HepG2 (cell line): ENCODE data around the gene TSHZ2. TPM values are rescaled to one million over a fixed set of nuclear protein-coding genes. Genes with fewer than 3 reads are reported as not detected.

ENCODE experiments used
- CBFB ChIP-seq: sonication (generic); formaldehyde crosslinking; IDR thresholded peaks from 2 replicates; pipeline ENCODE4 v1.4.0; 2020; ENCODE audit warnings: missing genetic modification reagents
- KAT7 ChIP-seq: IDR thresholded peaks from 2 replicates; pipeline ENCODE4 v1.6.1; 2018; ENCODE audit warnings: borderline replicate concordance, missing compliant biosample characterization
- KMT2A ChIP-seq: sonication (generic); formaldehyde crosslinking; IDR thresholded peaks from 2 replicates; pipeline ENCODE4 v1.4.0; 2020; ENCODE audit warnings: missing genetic modification reagents
- NR0B2 ChIP-seq: sonication (generic); formaldehyde crosslinking; IDR thresholded peaks from 2 replicates; pipeline ENCODE4 v1.4.0; 2020; ENCODE audit warnings: mild to moderate bottlenecking, missing genetic modification reagents
- NR2C2 ChIP-seq: sonication (generic); formaldehyde crosslinking; IDR thresholded peaks from 2 replicates; pipeline ENCODE4 v1.4.0; 2020; ENCODE audit warnings: missing genetic modification reagents, mild to moderate bottlenecking, moderate library complexity, borderline replicate concordance
- PHF20 ChIP-seq: sonication (generic); formaldehyde crosslinking; IDR thresholded peaks from 2 replicates; pipeline ENCODE4 v1.5.0; 2020; ENCODE audit warnings: mild to moderate bottlenecking, missing genetic modification reagents
- REST ChIP-seq, 2 experiments: IDR thresholded peaks; 2 replicates each; pipeline ENCODE4 v1.6.1; 2011 to 2012; ENCODE audit warnings: low read length in 2 of 2, borderline replicate concordance in 1 of 2, low read depth in 1 of 2, mild to moderate bottlenecking in 1 of 2, moderate library complexity in 1 of 2
- REXO4 ChIP-seq: sonication (generic); formaldehyde crosslinking; IDR thresholded peaks from 2 replicates; pipeline ENCODE4 v1.8.0; 2022; ENCODE audit warnings: missing genetic modification reagents, mild to moderate bottlenecking, borderline replicate concordance
- THAP8 ChIP-seq: sonication (generic); formaldehyde crosslinking; IDR thresholded peaks from 2 replicates; pipeline ENCODE4 v1.5.1; 2020; ENCODE audit warnings: missing genetic modification reagents, mild to moderate bottlenecking, borderline replicate concordance
- ZBTB1 ChIP-seq: sonication (generic); formaldehyde crosslinking; IDR thresholded peaks from 2 replicates; pipeline ENCODE4 v1.4.0; 2020; ENCODE audit warnings: missing genetic modification reagents, borderline replicate concordance
- ZBTB39 ChIP-seq: sonication (generic); formaldehyde crosslinking; IDR thresholded peaks from 2 replicates; pipeline ENCODE4 v1.5.0; 2020; ENCODE audit warnings: missing genetic modification reagents
- ZBTB46 ChIP-seq: sonication (generic); formaldehyde crosslinking; IDR thresholded peaks from 2 replicates; pipeline ENCODE4 v1.4.0; 2020; ENCODE audit warnings: mild to moderate bottlenecking, missing genetic modification reagents, borderline replicate concordance
- ZMYM4 ChIP-seq: sonication (generic); formaldehyde crosslinking; IDR thresholded peaks from 2 replicates; pipeline ENCODE4 v1.8.1; 2023; ENCODE audit warnings: mild to moderate bottlenecking, missing genetic modification reagents
- ZNF251 ChIP-seq: sonication (generic); formaldehyde crosslinking; IDR thresholded peaks from 2 replicates; pipeline ENCODE4 v1.9.0; 2021; ENCODE audit warnings: mild to moderate bottlenecking, missing genetic modification reagents
- ZNF367 ChIP-seq: sonication (generic); formaldehyde crosslinking; IDR thresholded peaks from 2 replicates; pipeline ENCODE4 v1.4.0; 2020; ENCODE audit warnings: missing genetic modification reagents, borderline replicate concordance
- ZNF569 ChIP-seq: sonication (generic); formaldehyde crosslinking; IDR thresholded peaks from 2 replicates; pipeline ENCODE4 v1.5.0; 2020; ENCODE audit warnings: mild to moderate bottlenecking, missing genetic modification reagents, moderate library complexity, borderline replicate concordance
- ZNF674 ChIP-seq: sonication (generic); formaldehyde crosslinking; IDR thresholded peaks from 2 replicates; pipeline ENCODE4 v1.5.0; 2020; ENCODE audit warnings: low read depth, mild to moderate bottlenecking, missing genetic modification reagents
- ZNF678 ChIP-seq: sonication (generic); formaldehyde crosslinking; IDR thresholded peaks from 2 replicates; pipeline ENCODE4 v1.4.0; 2020; ENCODE audit warnings: mild to moderate bottlenecking, missing genetic modification reagents
- ZNF850 ChIP-seq: sonication (generic); formaldehyde crosslinking; conservative IDR thresholded peaks from 2 replicates; pipeline ENCODE4 v1.9.0; 2021; ENCODE audit warnings: mild to moderate bottlenecking, missing genetic modification reagents
- polyA plus RNA-seq, 8 experiments: library from polyadenylated mRNA; depleted of rRNA in 3 of 8; stranded (reverse) in 7 of 8; unstranded in 1 of 8; fragments of >200 nt; fragmentation: Illumina TruSeq in 4 of 8; extraction: Trizol in 4 of 8; gene quantifications; 2 replicates each; pipeline versions ENCODE4 v1.2.1 to v1.2.3, GENCODE V29; 2011 to 2016; ENCODE audit warnings: low read depth in 4 of 8, missing spikeins in 1 of 8, mixed read lengths in 1 of 8; ENCODE audit not compliant: insufficient read depth in 1 of 8
- total RNA-seq, 5 experiments: library from RNA; depleted of rRNA; stranded (reverse); fragments of >200 nt; fragmentation: Illumina TruSeq; extraction: Trizol; gene quantifications; 2 replicates each; pipeline ENCODE4 v1.2.3, GENCODE V29; 2016; ENCODE audit warnings: low read depth in 1 of 5

TSHZ2 gene
- total and polyA plus RNA-seq, 2 of the 13 experiments (the other 11 are each of a cell fraction or from before 2014, with no cell fraction given), result 0.01 TPM; not detected in 1

GRCh38 chr20:53513489-53514298 is 541.5 kb downstream of the TSHZ2 start (continued):
- TF ChIP-seq ZNF569 (CRISPR knock-in tag), result no peak
- TF ChIP-seq NR2C2 (CRISPR knock-in tag), result no peak
- TF ChIP-seq ZNF674, result no peak
- no peak for TF ChIP-seq REXO4
- no peak for TF ChIP-seq KAT7 (CRISPR knock-in tag)
- no peak for TF ChIP-seq PHF20 (CRISPR knock-in tag)
- TF ChIP-seq THAP8 (CRISPR knock-in tag), result no peak
- no peak for TF ChIP-seq ZNF251 (CRISPR knock-in tag)
- no peak for TF ChIP-seq ZBTB46 (CRISPR knock-in tag)
- TF ChIP-seq ZNF367 (CRISPR knock-in tag), result no peak
- TF ChIP-seq ZNF850 (CRISPR knock-in tag), result no peak
- TF ChIP-seq ZMYM4 (CRISPR knock-in tag), result 0 out of 2 replicates have a peak, but pooled peaks have one; percentile 5
- TF ChIP-seq NR0B2 (CRISPR knock-in tag), result no peak
- TF ChIP-seq ZNF678, result no peak
- no peak for TF ChIP-seq REST (IDR thresholded peaks at IDR 0.05; ENCODE audit: borderline replicate concordance in 1 of 2, low read depth in 1 of 2, low read length in 2 of 2)
- TF ChIP-seq CBFB (CRISPR knock-in tag), result no peak
- no peak for TF ChIP-seq ZBTB39 (CRISPR knock-in tag)
- TF ChIP-seq ZBTB1 (CRISPR knock-in tag), result no peak
- TF ChIP-seq KMT2A (CRISPR knock-in tag), result no peak
